HS-27A (cell line): ENCODE measurements around the gene SMURF1.

ENCODE experiments used
- DNase-seq: peaks from one replicate; pipeline ENCODE4 v3.0.0-alpha.2; 2012; ENCODE audit warnings: low read depth, missing footprints

Gene SMURF1

DNA sequence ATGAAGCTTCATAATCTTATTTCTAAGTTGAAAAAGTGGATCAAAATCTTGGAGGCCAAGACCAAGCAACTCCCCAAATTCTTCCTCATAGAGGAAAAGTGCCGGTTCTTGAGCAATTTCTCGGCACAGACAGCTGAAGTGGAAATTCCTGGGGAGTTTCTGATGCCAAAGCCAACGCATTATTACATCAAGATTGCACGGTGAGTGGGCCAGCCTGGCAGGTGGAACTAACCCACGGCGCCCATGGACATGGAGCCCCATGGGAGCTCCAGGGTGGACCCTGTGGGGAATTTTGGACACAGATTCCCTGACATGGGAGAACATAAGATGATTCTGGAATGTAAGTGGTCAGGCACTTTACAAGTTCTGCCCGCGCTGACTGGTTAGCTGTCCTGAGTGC, 139.7 kb downstream of the SMURF1 start:
- DNase-seq: no peak

DNA sequence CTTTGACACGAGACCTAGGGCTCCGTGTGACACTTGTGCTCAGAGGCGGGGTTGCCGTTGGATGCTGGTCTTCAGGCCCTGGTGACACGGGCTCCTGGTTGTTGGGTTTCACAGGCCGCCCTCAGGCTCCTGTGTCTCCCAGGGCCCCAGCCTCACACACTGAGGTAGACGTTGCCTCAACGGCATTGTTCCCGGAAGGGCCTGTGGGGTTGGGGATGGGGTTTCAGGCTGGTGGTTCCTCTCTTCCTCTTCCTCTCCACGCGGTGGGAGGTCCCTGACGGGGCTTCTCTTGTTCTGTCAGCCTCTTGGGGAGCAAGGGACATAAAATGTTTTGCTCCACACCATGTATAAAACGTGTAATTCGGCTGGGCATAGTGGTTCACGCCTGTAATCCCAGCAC, 140.5 kb downstream of the SMURF1 start:
- no peak for DNase-seq

GRCh38 chr7:99002827-99003212, 141.1 kb downstream of the SMURF1 start:
- no peak for DNase-seq

DNA sequence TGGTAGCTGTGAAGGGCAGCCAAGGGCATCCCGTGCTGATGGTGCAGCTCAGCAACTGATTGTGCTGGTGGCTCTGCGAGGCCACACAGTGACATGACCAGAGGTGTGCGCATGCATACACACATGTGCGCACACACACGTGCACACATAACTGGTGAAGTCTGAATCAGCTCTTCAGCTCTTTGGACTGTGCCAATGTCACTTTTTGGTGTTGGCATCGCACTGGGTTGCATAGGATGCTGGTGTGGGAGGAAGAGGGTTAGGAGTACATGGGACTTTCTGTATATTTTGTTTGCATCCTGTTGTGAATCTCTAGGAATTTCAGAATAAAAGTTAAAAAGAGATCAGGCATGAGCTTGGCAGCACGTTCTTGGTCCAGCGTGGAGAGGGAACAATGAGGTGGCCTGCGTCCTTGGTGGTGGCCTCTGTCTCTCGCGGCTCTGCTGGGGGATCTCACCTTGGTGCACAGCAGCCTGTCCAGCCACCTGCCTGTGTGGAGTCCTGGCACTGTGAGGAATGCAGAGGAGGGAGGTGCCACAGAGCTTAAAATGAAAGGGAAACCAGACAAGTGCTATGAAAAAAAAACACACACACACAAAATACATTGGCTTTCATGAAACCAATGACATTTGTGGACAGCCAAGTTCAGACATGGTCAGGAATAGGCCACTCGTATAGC, 141.6 kb downstream of the SMURF1 start:
- DNase-seq: no peak

- no peak for DNase-seq
These were observed 142.3 kb downstream of the SMURF1 start for GRCh38 chr7:99001482-99002147.

DNA sequence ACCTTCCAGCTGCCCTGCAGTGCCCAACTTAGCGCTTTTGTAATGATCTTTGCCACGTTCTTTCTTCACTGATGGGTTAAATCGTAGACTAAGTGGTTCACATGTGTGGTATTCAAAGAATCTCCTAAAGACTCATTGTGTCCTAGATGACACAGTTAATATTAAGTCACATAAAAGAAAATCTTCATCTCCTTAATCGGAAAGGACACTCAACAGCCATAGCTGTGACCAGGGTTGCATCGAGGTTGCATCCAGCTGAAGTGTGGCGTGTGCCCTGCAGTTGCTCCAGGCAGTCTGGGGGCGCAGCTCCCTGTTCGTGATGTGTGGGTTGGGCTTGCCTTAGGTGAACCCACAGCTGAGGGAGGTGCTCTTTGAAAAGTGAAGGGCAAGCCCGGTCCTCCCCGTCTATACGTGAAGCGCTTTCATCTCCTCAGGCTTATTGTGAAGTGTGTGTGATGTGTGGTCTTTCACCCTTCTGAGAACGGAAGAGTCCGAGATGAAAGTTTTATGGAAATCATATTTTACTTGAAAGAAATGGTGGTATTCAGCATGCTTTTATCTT, 142.9 kb downstream of the SMURF1 start:
- no peak for DNase-seq

DNA sequence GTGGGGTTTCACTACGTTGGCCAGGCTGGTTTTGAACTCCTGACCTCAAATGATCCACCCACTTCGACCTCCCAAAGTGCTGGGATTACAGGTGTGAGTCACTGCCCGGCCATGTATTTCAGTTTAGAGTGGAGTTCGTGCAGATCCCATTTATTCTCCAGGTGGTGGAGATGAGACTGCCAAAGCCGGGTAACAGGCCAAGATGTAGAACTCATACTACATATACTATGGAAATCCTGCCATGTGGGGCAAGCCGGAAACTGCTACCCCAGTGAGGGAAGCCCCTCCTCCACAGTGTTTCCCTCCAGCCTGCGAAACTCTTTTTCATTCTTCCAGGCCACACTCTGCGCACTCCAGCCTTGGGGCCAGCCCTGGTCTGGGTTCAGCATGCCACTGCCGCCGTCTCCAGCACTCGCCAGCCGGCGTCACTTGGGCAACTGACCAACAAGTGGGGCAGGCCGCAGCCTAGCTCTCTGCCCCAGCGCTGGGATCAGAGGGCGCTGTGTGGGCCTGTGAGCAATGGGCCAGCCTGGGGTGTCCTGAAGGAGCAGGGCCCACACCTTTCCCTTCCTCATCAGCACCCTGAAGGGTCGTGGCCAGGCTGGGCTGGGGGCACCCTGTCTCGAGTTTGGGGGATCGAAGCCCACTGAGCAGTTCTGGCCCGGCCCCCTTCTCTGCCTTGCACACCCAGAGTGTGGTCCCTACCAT, 143.6 kb downstream of the SMURF1 start:
- no peak for DNase-seq

- DNase-seq: no peak
These were observed 144.8 kb downstream of the SMURF1 start for GRCh38 chr7:98998821-98999725.

DNA sequence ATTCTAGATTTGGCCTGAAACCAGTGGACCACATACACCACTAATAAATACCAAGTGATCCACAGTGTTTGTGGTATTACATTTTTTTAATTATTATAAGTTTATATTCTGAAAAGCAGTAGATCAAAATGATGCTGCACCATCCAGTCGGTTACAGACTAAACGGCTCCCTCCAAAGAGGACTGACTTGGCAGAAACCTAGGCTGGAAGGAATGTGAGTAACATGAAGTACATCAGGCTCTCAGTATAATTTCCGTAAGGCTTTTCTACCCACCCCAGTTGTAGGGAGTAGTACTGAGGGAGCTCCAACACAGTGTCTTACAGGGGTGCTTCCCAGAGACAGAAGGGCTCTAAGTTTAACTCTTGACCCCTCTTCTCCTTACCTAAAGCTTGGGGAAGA, 146.1 kb downstream of the SMURF1 start:
- no peak for DNase-seq

- no peak for DNase-seq
These were observed 147.8 kb downstream of the SMURF1 start for GRCh38 chr7:98996150-98996552.

GRCh38 chr7:98995523-98996149, 148.3 kb downstream of the SMURF1 start:
- no peak for DNase-seq

GRCh38 chr7:98995111-98995510, 148.8 kb downstream of the SMURF1 start:
- no peak for DNase-seq

GRCh38 chr7:98994046-98994944, 149.6 kb downstream of the SMURF1 start:
- DNase-seq: no peak

DNA sequence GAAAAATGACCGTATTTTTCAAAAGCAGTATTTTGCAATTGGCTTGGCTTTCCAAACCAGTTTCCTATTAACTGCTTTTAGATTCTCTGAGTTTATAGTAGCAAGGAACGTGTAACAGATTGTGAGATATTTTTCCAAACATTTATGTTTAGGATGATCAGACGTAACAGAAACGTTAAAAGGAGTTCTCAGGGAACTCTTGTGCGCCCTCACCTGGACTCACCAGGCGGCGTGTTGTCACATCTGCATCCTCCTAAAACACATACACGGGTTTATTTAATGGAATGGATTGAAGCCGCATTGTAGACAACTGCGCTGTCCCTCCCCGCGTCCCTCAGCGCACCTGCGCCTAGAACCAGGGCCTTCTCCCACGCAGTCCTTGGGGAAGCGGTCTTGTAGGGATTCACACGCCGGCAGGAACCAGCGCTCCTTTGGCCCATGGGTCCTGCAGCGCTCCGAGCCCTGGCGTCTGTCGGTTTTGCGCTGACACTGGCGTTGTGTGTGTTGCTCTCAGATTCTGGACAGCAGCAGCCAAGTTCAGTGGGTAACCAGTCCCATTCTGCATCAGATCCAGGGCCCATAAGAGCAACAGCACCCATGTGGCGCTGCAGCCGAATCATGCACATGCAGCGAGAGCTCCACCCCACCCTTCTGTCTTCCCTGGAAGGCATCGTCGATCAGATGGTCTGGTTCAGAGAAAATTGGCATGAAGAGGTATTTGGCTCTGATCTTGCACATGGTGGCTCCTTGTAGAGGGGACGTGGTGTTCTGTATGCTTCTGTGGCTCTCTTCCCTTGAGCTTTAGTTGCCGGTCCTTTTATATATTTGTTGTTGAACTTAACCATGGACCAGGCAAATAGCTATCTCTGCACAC, 150.6 kb downstream of the SMURF1 start:
- no peak for DNase-seq

DNA sequence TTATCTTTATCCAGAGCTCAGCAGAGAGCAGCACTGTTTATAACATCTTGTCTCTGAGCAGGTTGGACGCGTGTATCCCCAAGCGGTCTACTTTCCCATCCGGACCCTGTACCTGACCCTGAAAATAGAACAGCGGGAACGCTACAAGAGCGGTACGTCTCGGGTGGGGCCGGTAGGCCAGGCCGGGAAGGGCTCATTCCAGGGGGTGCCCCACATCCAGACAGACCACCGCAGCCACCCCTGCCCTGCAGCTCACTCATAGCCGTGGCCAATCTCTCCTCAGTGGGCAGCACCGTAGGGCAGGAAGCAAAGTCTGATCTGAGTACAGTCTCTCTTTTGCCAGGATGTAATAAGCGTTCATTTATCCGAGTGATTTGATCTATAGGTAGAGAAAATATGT, 151.8 kb downstream of the SMURF1 start:
- DNase-seq: no peak

DNA sequence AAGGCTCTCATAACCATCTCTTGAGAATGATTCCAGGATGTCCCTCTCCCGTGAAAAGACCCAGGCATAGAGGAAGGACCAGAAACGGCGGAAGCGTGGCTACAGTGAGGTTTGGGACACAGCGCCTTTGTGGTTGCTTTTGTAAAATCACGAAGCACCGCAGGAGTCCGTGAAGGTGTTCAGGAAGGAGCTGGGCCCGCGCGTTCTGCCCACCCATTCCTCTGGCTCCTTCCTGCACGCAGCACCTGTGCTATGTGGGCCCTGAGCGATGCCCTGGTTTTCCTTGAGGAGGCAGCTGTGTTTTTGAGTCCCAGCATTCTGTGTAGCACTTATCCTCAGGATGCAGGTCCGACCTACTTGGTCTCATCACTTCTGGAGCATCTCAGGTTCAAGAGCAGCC, 152.8 kb downstream of the SMURF1 start:
- DNase-seq: no peak

- DNase-seq: no peak
These were observed 153.6 kb downstream of the SMURF1 start for GRCh38 chr7:98990356-98990755.

- no peak for DNase-seq
These were observed 155.3 kb downstream of the SMURF1 start for GRCh38 chr7:98988641-98989040.

GRCh38 chr7:98985945-98986344, 158.0 kb downstream of the SMURF1 start:
- no peak for DNase-seq
